Measurements from ENCODE around the gene RANBP3L.
A peak's percentile ranks its signal among the peaks of the same experiment; 100 is the strongest.

Gene RANBP3L

GRCh38 chr5:36270175-36270574 lies 31.5 kb downstream of the RANBP3L start:
- H3K18ac ChIP-seq (ENCODE audit: low read depth in 1 of 2, low read length in 2 of 2) = no peak overlapping the region
- H3K9ac ChIP-seq (ENCODE audit: low read length) = no peak overlapping the region
- H3K4ac ChIP-seq (ENCODE audit: low read depth in 1 of 2, low read length in 2 of 2) = no peak overlapping the region
- 95% methylated on average over 3 of the region's 3 CpGs for WGBS
- H3K27ac ChIP-seq (ENCODE audit: low read length, poor library complexity, severe bottlenecking) = no peak overlapping the region
- H3K4me2 ChIP-seq (ENCODE audit: low read length, poor library complexity, severe bottlenecking) = no peak overlapping the region
- H3K4me3 ChIP-seq (ENCODE audit: insufficient read depth in 1 of 2, low read depth in 1 of 2, low read length in 2 of 2) = no peak overlapping the region
- H3K9me3 ChIP-seq (ENCODE audit: control insufficient read depth, low read length) = no peaks in the 10 kb centered on the region
- H2BK5ac ChIP-seq (ENCODE audit: low read depth, low read length, poor library complexity, severe bottlenecking) = no peak overlapping the region
- H3K27me3 ChIP-seq (ENCODE audit: control insufficient read depth in 1 of 2, insufficient read depth in 1 of 2, low read length in 2 of 2) = no peaks in the 10 kb centered on the region
- H2BK12ac ChIP-seq (ENCODE audit: low read length in 2 of 2) = no peak overlapping the region
- H4K91ac ChIP-seq (ENCODE audit: low read length) = no peak overlapping the region
- H4K8ac ChIP-seq (ENCODE audit: low read length) = no peak overlapping the region
- no peak for DNase-seq
- H2BK120ac ChIP-seq (ENCODE audit: low read depth, low read length) = no peak overlapping the region
- H3K36me3 ChIP-seq (ENCODE audit: control insufficient read depth in 1 of 2, insufficient read depth in 2 of 2, low read depth in 1 of 2, low read length in 2 of 2) = no peaks in the 10 kb centered on the region
- H3K4me1 ChIP-seq (ENCODE audit: control insufficient read depth, insufficient read depth, low read depth, low read length) = no peaks in the 10 kb centered on the region
- H2BK15ac ChIP-seq (ENCODE audit: low read depth, poor library complexity, severe bottlenecking) = no peak overlapping the region
- H2AK5ac ChIP-seq (ENCODE audit: low read length, severe bottlenecking) = no peak overlapping the region
- no peak overlapping the region for H3K14ac ChIP-seq (ENCODE audit: low read length in 2 of 2)
- H3K23ac ChIP-seq (ENCODE audit: low read length in 2 of 2) = no peak overlapping the region
- no peak overlapping the region for H2AFZ ChIP-seq (ENCODE audit: low read depth, low read length)
- H3K79me1 ChIP-seq (replicated peaks; ENCODE audit: low read length, poor library complexity, severe bottlenecking) = no peaks in the 10 kb centered on the region

- Histone ChIP-seq H3K18ac (ENCODE audit: low read depth in 1 of 2, low read length in 2 of 2) (no peak overlapping the region), H3K9ac (ENCODE audit: low read length) (no peak overlapping the region), H2AK5ac (ENCODE audit: low read length, severe bottlenecking) (no peak overlapping the region), H3K4me3 (ENCODE audit: insufficient read depth in 1 of 2, low read depth in 1 of 2, low read length in 2 of 2) (no peak overlapping the region), H3K36me3 (ENCODE audit: control insufficient read depth in 1 of 2, insufficient read depth in 2 of 2, low read depth in 1 of 2, low read length in 2 of 2) (no peaks in the 10 kb centered on the region), H2BK12ac (ENCODE audit: low read length in 2 of 2) (no peak overlapping the region), H3K14ac (ENCODE audit: low read length in 2 of 2) (no peak overlapping the region), H3K4me1 (ENCODE audit: control insufficient read depth, insufficient read depth, low read depth, low read length) (no peaks in the 10 kb centered on the region), H4K8ac (ENCODE audit: low read length) (no peak overlapping the region), H3K9me3 (ENCODE audit: control insufficient read depth, low read length) (no peaks in the 10 kb centered on the region), H3K27me3 (ENCODE audit: control insufficient read depth in 1 of 2, insufficient read depth in 1 of 2, low read length in 2 of 2) (no peaks in the 10 kb centered on the region), H3K4ac (ENCODE audit: low read depth in 1 of 2, low read length in 2 of 2) (no peak overlapping the region), H2BK120ac (ENCODE audit: low read depth, low read length) (no peak overlapping the region), H3K79me1 (replicated peaks; ENCODE audit: low read length, poor library complexity, severe bottlenecking) (no peaks in the 10 kb centered on the region), H3K27ac (ENCODE audit: low read length, poor library complexity, severe bottlenecking) (no peak overlapping the region), H4K91ac (ENCODE audit: low read length) (no peak overlapping the region), H2BK5ac (ENCODE audit: low read depth, low read length, poor library complexity, severe bottlenecking) (no peak overlapping the region), H2BK15ac (ENCODE audit: low read depth, poor library complexity, severe bottlenecking) (no peak overlapping the region), H3K23ac (ENCODE audit: low read length in 2 of 2) (no peak overlapping the region), H3K4me2 (ENCODE audit: low read length, poor library complexity, severe bottlenecking) (no peak overlapping the region), H2AFZ (ENCODE audit: low read depth, low read length) (no peak overlapping the region)
- DNase-seq = no peak
Observed at GRCh38 chr5:36269478-36269877, 32.2 kb downstream of the RANBP3L start.

GRCh38 chr5:36267905-36268304 lies 33.8 kb downstream of the RANBP3L start:
- no peak overlapping the region for H3K4me2 ChIP-seq (ENCODE audit: low read length, poor library complexity, severe bottlenecking)
- no peak overlapping the region for H3K4ac ChIP-seq (ENCODE audit: low read depth in 1 of 2, low read length in 2 of 2)
- no peak overlapping the region for H2BK5ac ChIP-seq (ENCODE audit: low read depth, low read length, poor library complexity, severe bottlenecking)
- no peak overlapping the region for H2AFZ ChIP-seq (ENCODE audit: low read depth, low read length)
- H3K9me3 ChIP-seq (ENCODE audit: control insufficient read depth, low read length) = no peaks in the 10 kb centered on the region
- H3K27me3 ChIP-seq (ENCODE audit: control insufficient read depth in 1 of 2, insufficient read depth in 1 of 2, low read length in 2 of 2) = no peaks in the 10 kb centered on the region
- no peak overlapping the region for H3K27ac ChIP-seq (ENCODE audit: low read length, poor library complexity, severe bottlenecking)
- H3K23ac ChIP-seq (ENCODE audit: low read length in 2 of 2) = no peak overlapping the region
- H2BK12ac ChIP-seq (ENCODE audit: low read length in 2 of 2) = no peak overlapping the region
- no peak for DNase-seq
- no peaks in the 10 kb centered on the region for H3K4me1 ChIP-seq (ENCODE audit: control insufficient read depth, insufficient read depth, low read depth, low read length)
- no peaks in the 10 kb centered on the region for H3K36me3 ChIP-seq (ENCODE audit: control insufficient read depth in 1 of 2, insufficient read depth in 2 of 2, low read depth in 1 of 2, low read length in 2 of 2)
- H3K14ac ChIP-seq (ENCODE audit: low read length in 2 of 2) = no peak overlapping the region
- no peaks in the 10 kb centered on the region for H3K79me1 ChIP-seq (replicated peaks; ENCODE audit: low read length, poor library complexity, severe bottlenecking)
- H3K18ac ChIP-seq (ENCODE audit: low read depth in 1 of 2, low read length in 2 of 2) = no peak overlapping the region
- 100% methylated on average over 3 of the region's 3 CpGs for WGBS
- no peak overlapping the region for H4K8ac ChIP-seq (ENCODE audit: low read length)
- H2BK15ac ChIP-seq (ENCODE audit: low read depth, poor library complexity, severe bottlenecking) = no peak overlapping the region
- H3K4me3 ChIP-seq (ENCODE audit: insufficient read depth in 1 of 2, low read depth in 1 of 2, low read length in 2 of 2) = no peak overlapping the region
- no peak overlapping the region for H2AK5ac ChIP-seq (ENCODE audit: low read length, severe bottlenecking)
- H2BK120ac ChIP-seq (ENCODE audit: low read depth, low read length) = no peak overlapping the region
- no peak overlapping the region for H4K91ac ChIP-seq (ENCODE audit: low read length)
- no peak overlapping the region for H3K9ac ChIP-seq (ENCODE audit: low read length)

GRCh38 chr5:36264202-36264760 lies 37.4 kb downstream of the RANBP3L start:
- no peak overlapping the region for H3K23ac ChIP-seq (ENCODE audit: low read length in 2 of 2)
- H2BK120ac ChIP-seq (ENCODE audit: low read depth, low read length) = no peak overlapping the region
- no peak overlapping the region for H4K8ac ChIP-seq (ENCODE audit: low read length)
- no peak overlapping the region for H2AK5ac ChIP-seq (ENCODE audit: low read length, severe bottlenecking)
- no peak overlapping the region for H2BK12ac ChIP-seq (ENCODE audit: low read length in 2 of 2)
- no peak overlapping the region for H2BK5ac ChIP-seq (ENCODE audit: low read depth, low read length, poor library complexity, severe bottlenecking)
- WGBS = 92% methylated on average over 3 of the region's 4 CpGs
- H2AFZ ChIP-seq (ENCODE audit: low read depth, low read length) = no peak overlapping the region
- no peak overlapping the region for H3K27ac ChIP-seq (ENCODE audit: low read length, poor library complexity, severe bottlenecking)
- no peak overlapping the region for H3K4ac ChIP-seq (ENCODE audit: low read depth in 1 of 2, low read length in 2 of 2)
- no peaks in the 10 kb centered on the region for H3K27me3 ChIP-seq (ENCODE audit: control insufficient read depth in 1 of 2, insufficient read depth in 1 of 2, low read length in 2 of 2)
- H3K79me1 ChIP-seq (replicated peaks; ENCODE audit: low read length, poor library complexity, severe bottlenecking) = no peaks in the 10 kb centered on the region
- no peak overlapping the region for H3K4me2 ChIP-seq (ENCODE audit: low read length, poor library complexity, severe bottlenecking)
- no peak overlapping the region for H3K18ac ChIP-seq (ENCODE audit: low read depth in 1 of 2, low read length in 2 of 2)
- H2BK15ac ChIP-seq (ENCODE audit: low read depth, poor library complexity, severe bottlenecking) = no peak overlapping the region
- no peaks in the 10 kb centered on the region for H3K4me1 ChIP-seq (ENCODE audit: control insufficient read depth, insufficient read depth, low read depth, low read length)
- DNase-seq = no peak
- H3K4me3 ChIP-seq (ENCODE audit: insufficient read depth in 1 of 2, low read depth in 1 of 2, low read length in 2 of 2) = no peak overlapping the region
- H3K9me3 ChIP-seq (ENCODE audit: control insufficient read depth, low read length) = no peaks in the 10 kb centered on the region
- peak overlapping the region; percentile 28 for H3K9ac ChIP-seq (ENCODE audit: low read length)
- no peak overlapping the region for H3K14ac ChIP-seq (ENCODE audit: low read length in 2 of 2)
- H4K91ac ChIP-seq (ENCODE audit: low read length) = no peak overlapping the region
- H3K36me3 ChIP-seq (ENCODE audit: control insufficient read depth in 1 of 2, insufficient read depth in 2 of 2, low read depth in 1 of 2, low read length in 2 of 2) = no peaks in the 10 kb centered on the region

Data from mesenchymal stem cell (in vitro differentiated cells and primary cell).